NCI-H2227 treated with DMSO at 0.1 percent for 48 hours (cell line): ENCODE data around the gene RAP2B.
"Not testable (repeated sequence)": the region's sequence is repeated elsewhere in the genome, so short reads cannot be mapped to it uniquely, and the experiment has no call there.

Experiments used
- DNase-seq: peaks from one replicate; lab custom pipeline; 2025; lab: John Stamatoyannopoulos, UW

The RAP2B gene

DNA sequence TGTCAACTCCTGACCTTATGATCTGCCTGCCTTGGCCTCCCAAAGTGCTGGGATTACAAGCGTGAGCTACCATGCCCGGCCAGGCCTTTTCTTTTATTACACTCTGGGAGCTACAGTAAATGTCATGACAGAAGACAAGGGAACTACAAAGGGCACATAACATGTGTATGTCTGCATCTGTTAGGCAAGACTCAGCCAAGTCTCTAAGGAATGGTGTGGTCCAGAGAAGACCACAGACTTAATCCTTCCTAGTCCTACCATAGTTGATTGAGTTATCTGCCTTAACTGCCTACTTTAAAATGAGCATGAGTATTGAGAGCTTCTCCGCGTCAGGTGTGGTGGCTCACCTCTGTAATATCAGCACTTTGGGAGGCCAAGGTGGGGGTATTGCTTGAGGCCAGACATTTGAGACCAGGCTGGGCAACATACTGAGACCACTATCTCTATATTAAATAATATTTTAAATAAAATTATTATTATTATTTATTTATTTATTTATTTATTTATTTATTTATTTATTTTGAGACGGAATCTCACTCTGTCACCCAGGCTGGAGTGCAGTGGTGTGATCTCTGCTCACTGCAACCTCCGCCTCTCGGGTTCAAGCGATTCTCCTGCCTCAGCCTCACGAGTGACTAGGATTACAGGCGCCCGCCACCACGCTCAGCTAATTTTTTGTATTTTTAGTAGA is 31.9 kb downstream of the RAP2B start:
- DNase-seq, result not testable (repeated sequence)

DNA sequence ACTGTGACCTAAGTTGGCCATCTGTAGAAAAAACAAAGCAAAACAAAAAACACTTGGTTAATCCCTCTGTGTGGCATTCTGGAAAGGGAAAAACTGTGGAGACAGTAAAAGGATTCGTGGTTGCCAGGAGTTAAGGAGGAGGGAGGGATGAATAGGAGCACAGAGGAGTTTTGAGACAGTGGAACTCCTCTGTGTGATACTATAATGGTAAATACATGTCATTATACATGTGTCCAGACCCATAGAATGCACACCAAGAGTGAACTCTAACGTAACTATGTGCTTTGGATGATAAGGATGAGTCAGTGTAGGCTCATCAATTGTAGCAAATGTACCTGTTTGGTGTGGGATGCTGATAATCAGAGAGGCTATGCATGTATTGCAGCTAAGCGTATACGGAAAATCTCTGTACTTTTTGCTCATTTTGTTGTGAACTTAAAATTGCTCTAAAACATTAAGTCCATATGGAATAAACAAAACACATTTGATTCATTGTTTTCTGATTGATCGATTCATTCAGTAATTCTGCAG is 33.4 kb downstream of the RAP2B start:
- DNase-seq, result no peak

DNA sequence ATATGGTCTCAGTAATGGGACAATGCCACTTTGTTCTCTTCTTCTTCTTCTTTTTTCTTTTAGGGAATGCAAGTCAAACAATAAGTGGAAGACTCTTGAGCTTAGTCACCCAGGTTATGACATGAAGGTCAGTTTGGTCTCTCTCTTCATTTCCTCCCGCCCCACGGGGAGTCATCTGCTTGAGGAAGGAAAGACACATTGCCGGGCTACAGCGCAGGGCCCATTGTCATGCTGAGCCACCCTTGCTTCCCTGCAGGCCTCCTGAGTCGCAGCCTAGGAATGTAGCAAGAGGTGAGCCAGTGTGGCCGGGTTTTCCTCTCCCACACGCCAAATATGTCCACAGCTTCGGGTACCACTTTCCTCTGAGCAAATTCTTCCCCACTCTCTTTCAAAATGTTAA is 47.6 kb downstream of the RAP2B start:
- DNase-seq, result no peak

DNA sequence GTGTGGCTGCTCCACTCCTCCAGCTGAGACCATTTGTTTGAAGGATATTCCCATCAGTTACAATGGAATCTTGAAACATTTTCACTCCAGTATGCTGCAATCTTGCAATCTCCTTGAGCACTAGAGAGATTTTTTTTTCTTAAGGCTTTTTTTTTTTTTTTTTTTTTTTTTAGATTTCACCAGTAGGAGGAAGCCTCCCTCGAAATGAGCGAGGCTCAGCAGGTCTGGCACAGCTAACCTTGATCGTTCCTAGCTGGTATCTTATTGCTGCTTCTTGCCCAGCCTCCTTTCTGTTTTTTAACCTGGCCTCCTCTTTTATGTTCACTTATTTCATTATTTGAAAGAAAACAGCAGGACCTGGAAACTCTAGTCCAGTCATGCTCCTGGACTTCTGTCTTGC is 48.1 kb downstream of the RAP2B start:
- DNase-seq, result no peak

DNA sequence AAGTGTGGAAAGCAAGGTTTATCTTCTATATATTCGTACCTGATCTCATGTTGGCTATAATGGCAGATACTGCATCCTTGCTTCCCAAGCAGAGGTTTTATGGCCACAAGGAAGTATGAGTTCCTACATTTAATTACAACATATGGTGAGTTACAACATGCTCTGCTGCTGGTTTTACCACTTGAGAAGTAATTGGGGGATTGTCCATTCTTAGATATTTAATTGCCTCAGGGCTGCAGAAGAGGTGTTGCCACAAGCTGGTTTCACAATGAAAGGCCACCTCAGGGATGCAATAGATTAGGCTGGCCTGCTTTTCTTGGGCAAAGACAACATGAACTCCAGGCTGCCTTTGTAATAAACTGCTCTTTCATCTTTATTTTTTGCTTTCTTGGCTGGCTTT is 48.6 kb downstream of the RAP2B start:
- no peak for DNase-seq

DNA sequence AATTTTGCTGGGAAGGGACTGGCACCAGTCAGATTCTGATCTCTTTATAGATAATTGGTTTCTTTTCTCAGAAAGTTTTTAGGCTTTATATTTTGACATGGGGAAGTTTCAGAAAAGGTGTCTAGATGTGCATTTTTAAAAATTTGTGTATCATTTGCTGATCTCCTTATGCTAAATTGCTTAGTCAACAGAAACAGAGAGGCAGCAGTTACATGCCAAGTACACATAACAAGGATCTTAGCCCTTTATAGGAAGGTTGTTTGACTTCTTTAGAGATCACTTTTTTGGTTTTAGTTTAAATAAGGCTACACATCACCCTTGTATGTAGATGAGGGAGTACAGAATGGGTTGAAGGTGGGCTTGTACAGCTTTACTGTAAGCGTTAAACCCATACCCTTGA is 53.5 kb downstream of the RAP2B start:
- no peak for DNase-seq

DNA sequence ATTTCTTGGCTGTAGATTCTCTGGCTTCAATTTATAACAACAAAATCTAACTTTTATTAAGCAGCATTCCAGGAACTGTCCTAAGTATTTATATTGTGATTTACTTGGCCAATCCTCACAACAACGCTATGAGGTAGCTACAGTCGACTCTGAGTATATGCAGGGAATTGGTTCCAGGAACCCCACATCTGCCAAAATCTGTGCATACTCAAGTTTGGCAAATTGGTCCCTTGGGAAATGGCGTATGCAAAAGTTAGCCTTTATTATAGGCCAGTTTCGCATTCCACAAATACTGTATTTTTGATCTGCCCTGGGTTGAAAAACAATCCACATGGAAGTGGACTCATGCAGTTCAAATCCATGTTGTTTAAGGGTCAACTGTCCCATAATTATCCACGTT is 53.9 kb downstream of the RAP2B start:
- no peak for DNase-seq

DNA sequence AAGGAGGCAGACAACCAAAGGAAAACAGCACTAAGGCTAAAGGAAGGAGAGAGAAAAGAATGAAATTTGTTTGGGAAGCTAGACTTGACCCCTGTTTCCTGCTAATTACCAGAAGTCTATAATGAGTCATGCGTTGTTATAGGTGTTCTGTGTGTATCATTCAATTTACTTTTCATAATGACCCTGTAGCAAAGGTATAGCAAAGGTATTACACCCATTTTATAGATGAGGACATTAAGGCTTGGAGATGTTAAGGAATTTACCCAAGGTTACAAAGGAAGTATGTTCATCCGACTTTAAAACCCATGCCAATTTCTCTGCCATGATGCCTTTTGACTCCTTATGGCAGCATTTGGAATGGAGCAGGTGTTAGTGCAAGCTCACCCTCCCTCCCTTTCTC is 54.9 kb downstream of the RAP2B start:
- DNase-seq, result no peak

DNA sequence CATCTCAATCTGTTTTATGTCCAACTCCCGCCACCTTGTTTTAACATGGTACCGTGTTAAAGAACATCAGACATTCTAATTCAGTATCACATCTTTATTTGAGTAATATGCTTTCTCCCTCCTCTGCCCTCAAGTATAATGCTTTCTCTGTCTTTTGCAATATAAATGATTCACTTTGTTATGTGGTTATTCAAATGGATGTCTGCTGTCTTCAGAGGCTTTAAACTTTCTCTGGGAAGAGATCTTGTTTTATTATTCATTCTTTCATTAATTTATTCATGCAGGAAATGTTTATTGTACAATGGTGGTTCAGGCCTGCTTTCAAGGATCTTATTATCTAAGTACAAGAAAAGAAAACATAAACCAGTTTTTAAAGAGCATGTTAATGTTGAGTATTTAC is 57.1 kb downstream of the RAP2B start:
- DNase-seq, result no peak
